Astrocyte (in vitro differentiated cells and primary cell): ENCODE results near the gene SRPK3. TPM values are rescaled to one million over a fixed set of nuclear protein-coding genes. Genes with fewer than 3 reads are reported as not detected.

Experiments
- DNase-seq: peaks from one replicate; pipeline ENCODE4 v3.0.0-alpha.2; 2010; ENCODE audit warnings: low read depth
- FAIRE-seq: peaks from 2 replicates; lab custom pipeline; 2011; peaks lifted over from hg19 to GRCh38; lab: Jason Lieb, UNC
- H2AFZ ChIP-seq: 2 replicates; pipeline ENCODE4 v1.6.0; 2012; ENCODE audit warnings: low read depth, low read length, inconsistent platforms
- H3K27ac ChIP-seq: 2 replicates; pipeline ENCODE4 v1.5.1; 2011; ENCODE audit warnings: low read depth, low read length, inconsistent platforms
- H3K27me3 ChIP-seq: 2 replicates; pipeline ENCODE4 v1.6.0; 2011; ENCODE audit warnings: low read length, inconsistent platforms; ENCODE audit not compliant: insufficient read depth
- H3K36me3 ChIP-seq: 2 replicates; pipeline ENCODE4 v1.5.1; 2011; ENCODE audit warnings: low read length, inconsistent platforms; ENCODE audit not compliant: insufficient read depth
- H3K4me1 ChIP-seq: 2 replicates; pipeline ENCODE4 v1.5.1; 2011; ENCODE audit warnings: low read length, inconsistent platforms; ENCODE audit not compliant: insufficient read depth
- H3K4me2 ChIP-seq: 2 replicates; pipeline ENCODE4 v1.6.0; 2012; ENCODE audit warnings: low read length, inconsistent platforms
- H3K4me3 ChIP-seq: 2 replicates; pipeline ENCODE4 v1.5.1; 2011; ENCODE audit warnings: low read depth, mild to moderate bottlenecking, low read length, inconsistent platforms; ENCODE audit not compliant: insufficient read depth
- H3K79me2 ChIP-seq: 2 replicates; pipeline ENCODE4 v1.6.0; 2012; ENCODE audit warnings: mild to moderate bottlenecking, low read length, inconsistent platforms; ENCODE audit not compliant: insufficient read depth
- H3K9ac ChIP-seq: 2 replicates; pipeline ENCODE4 v1.6.0; 2012; ENCODE audit warnings: mild to moderate bottlenecking, low read length, inconsistent platforms
- H3K9me3 ChIP-seq: 2 replicates; pipeline ENCODE4 v1.5.1; 2012; ENCODE audit warnings: low read depth, mild to moderate bottlenecking, low read length, inconsistent platforms; ENCODE audit not compliant: insufficient read depth
- H4K20me1 ChIP-seq: 2 replicates; pipeline ENCODE4 v1.6.0; 2012; ENCODE audit warnings: low read length, inconsistent platforms; ENCODE audit not compliant: insufficient read depth
- H3K27ac Mint-ChIP-seq: one replicate; pipeline ENCODE4 v1.8.0; 2021; ENCODE audit warnings: mild to moderate bottlenecking, mixed read lengths; ENCODE audit not compliant: unreplicated experiment
- H3K27me3 Mint-ChIP-seq: one replicate; pipeline ENCODE4 v1.8.0; 2021; ENCODE audit warnings: low read depth, mixed read lengths; ENCODE audit not compliant: unreplicated experiment
- H3K36me3 Mint-ChIP-seq: one replicate; pipeline ENCODE4 v1.8.0; 2021; ENCODE audit warnings: low read depth, mixed read lengths; ENCODE audit not compliant: unreplicated experiment
- H3K4me1 Mint-ChIP-seq: one replicate; pipeline ENCODE4 v1.8.0; 2021; ENCODE audit warnings: low read depth, mixed read lengths; ENCODE audit not compliant: unreplicated experiment
- H3K4me3 Mint-ChIP-seq: one replicate; pipeline ENCODE4 v1.8.0; 2021; ENCODE audit warnings: mild to moderate bottlenecking, moderate library complexity, mixed read lengths; ENCODE audit not compliant: unreplicated experiment
- H3K9me3 Mint-ChIP-seq: one replicate; pipeline ENCODE4 v1.8.0; 2021; ENCODE audit warnings: mild to moderate bottlenecking, mixed read lengths; ENCODE audit not compliant: unreplicated experiment
- EZH2 ChIP-seq: IDR thresholded peaks from 2 replicates; pipeline ENCODE4 v1.6.1; 2012; ENCODE audit warnings: mild to moderate bottlenecking, low read length, inconsistent platforms; ENCODE audit not compliant: insufficient read depth
- total RNA-seq: library from RNA; stranded (reverse); gene quantifications from 2 replicates; pipeline ENCODE4 v1.2.1, GENCODE V29; 2021
- TF ChIP-seq, protein P1 (sequence below): IDR thresholded peaks from 2 replicates; pipeline ENCODE4 v1.5.1; 2011; ENCODE audit warnings: low read depth, mild to moderate bottlenecking, inconsistent platforms, low read length, moderate library complexity; ENCODE audit not compliant: insufficient read depth

SRPK3 gene
- total RNA-seq, 1 donor from 2014 or later: not detected

DNA sequence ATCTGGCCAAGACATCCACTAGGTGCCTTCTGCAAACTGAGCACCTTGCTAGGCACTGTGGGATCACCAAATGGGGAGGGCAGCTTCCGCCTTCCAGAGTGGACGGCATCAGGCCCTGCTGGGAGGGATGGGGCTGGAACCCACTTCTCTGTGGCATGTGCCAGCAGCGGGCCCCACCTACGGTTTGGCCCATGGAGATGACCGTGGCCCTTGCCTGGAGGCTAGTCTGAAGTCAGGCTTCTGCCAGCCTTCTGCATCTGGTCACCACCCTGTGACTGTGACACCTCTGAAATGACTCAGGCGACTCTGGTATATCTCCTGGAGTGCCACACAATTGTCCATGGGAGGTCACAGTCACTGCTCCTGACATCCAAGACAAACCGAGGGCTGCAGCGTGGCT, 20.8 kb downstream of the SRPK3 start:
- Mint-ChIP-seq H3K36me3 (no peaks in the 10 kb centered on the region), H3K27me3 (no peaks in the 10 kb centered on the region), H3K27ac (no peak overlapping the region), H3K9me3 (no peaks in the 10 kb centered on the region), H3K4me3 (no peak overlapping the region), H3K4me1 (no peaks in the 10 kb centered on the region)
- peaks cover 11% of the 10 kb centered on the region for H3K79me2 ChIP-seq
- H3K27ac ChIP-seq: no peak overlapping the region
- H4K20me1 ChIP-seq: peaks cover 9% of the 10 kb centered on the region
- H3K4me3 ChIP-seq: no peak overlapping the region
- H2AFZ ChIP-seq: no peak overlapping the region
- H3K9ac ChIP-seq: no peak overlapping the region
- TF ChIP-seq, protein P1, sequence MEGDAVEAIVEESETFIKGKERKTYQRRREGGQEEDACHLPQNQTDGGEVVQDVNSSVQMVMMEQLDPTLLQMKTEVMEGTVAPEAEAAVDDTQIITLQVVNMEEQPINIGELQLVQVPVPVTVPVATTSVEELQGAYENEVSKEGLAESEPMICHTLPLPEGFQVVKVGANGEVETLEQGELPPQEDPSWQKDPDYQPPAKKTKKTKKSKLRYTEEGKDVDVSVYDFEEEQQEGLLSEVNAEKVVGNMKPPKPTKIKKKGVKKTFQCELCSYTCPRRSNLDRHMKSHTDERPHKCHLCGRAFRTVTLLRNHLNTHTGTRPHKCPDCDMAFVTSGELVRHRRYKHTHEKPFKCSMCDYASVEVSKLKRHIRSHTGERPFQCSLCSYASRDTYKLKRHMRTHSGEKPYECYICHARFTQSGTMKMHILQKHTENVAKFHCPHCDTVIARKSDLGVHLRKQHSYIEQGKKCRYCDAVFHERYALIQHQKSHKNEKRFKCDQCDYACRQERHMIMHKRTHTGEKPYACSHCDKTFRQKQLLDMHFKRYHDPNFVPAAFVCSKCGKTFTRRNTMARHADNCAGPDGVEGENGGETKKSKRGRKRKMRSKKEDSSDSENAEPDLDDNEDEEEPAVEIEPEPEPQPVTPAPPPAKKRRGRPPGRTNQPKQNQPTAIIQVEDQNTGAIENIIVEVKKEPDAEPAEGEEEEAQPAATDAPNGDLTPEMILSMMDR: no peak
- no peak for TF ChIP-seq EZH2
- no peak overlapping the region for H3K4me2 ChIP-seq
- no peaks in the 10 kb centered on the region for H3K9me3 ChIP-seq
- no peak for FAIRE-seq
- H3K36me3 ChIP-seq: peaks cover 2% of the 10 kb centered on the region
- no peaks in the 10 kb centered on the region for H3K27me3 ChIP-seq
- no peaks in the 10 kb centered on the region for H3K4me1 ChIP-seq
- no peak for DNase-seq

DNA sequence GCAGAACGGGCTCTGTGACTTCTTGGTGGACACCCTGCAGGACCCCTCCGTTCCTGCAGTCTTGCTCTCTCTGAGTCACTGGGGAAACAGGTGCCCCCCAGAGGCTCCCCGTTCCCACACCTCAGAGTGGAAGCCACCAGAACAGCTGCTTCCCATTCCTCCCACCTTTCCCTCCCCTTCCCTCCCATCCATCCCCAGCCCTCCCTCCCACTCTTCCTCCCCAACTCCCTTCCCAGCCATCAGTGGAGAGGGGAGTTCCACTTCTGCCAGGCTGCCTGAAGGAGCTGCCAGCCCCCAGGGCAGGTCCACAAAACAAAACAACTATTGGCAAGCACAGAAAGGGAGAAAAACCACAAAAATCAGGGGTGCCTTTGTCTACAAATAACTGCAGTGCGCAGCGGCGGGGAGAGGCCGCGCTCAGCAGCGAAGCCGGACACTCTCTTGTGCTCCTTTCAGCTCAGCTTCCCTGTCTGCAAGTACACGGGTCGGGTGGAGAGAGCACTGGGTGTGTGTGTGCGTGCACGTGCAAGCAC, 21.7 kb downstream of the SRPK3 start:
- FAIRE-seq (no peak), DNase-seq (no peak)
- TF ChIP-seq EZH2: no peak
- Histone ChIP-seq H3K27ac (no peak overlapping the region), H3K9me3 (no peaks in the 10 kb centered on the region), H3K79me2 (peaks cover 2% of the 10 kb centered on the region), H3K27me3 (no peaks in the 10 kb centered on the region), H3K4me3 (no peak overlapping the region), H4K20me1 (peaks cover under 1% of the 10 kb centered on the region), H3K36me3 (peaks cover 2% of the 10 kb centered on the region), H2AFZ (no peak overlapping the region), H3K4me1 (no peaks in the 10 kb centered on the region), H3K9ac (no peak overlapping the region), H3K4me2 (no peak overlapping the region)
- H3K9me3 Mint-ChIP-seq: no peaks in the 10 kb centered on the region
- H3K27me3 Mint-ChIP-seq: no peaks in the 10 kb centered on the region
- no peak overlapping the region for H3K27ac Mint-ChIP-seq
- no peaks in the 10 kb centered on the region for H3K4me1 Mint-ChIP-seq
- no peak overlapping the region for H3K4me3 Mint-ChIP-seq
- H3K36me3 Mint-ChIP-seq: no peaks in the 10 kb centered on the region

DNA sequence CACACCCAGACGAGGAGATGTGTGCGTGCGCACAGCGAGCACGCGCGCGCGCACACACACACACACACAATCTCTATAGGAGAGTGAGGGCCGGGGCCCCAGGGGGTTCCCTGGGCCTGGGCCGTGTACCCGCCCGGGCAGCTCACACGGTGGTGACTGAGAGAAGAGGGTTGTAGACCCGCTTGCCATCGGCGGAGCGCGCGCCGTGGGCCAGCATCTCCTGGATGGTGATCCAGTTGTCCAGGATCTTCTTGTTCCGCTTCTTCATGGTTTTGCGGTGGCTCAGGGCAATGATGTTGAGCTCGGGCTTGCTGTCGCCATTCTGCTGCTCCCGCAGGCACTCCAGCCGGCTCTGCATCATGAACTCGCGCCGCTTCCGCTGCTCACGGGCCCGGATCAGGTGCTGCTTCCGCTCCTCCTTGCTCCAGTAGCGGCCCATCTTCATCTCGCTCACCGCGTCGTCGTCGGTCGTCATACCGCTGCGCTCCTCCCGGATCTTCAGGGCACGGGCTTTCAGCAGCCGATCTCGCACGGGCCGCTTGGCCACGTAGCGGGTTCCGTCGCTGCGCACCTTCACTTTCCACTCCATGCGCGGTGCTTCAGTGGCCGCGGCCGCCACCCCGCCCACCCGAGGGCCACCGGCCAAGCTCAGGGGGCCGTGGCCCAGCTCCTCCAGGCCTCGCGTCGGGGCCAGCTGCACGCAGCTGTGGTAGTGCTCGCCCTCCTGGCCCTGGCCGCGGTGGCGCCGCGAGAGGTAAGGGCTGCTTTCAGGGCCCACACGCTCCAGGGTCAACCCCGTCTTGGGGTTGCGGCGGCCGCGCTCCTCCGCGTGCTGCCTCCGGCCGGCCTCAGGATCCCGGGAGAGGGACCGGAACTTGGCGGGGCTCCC, 22.6 kb downstream of the SRPK3 start:
- H3K27me3 ChIP-seq: no peaks in the 10 kb centered on the region
- Mint-ChIP-seq H3K4me3 (no peak overlapping the region), H3K27me3 (peaks cover 2% of the 10 kb centered on the region), H3K4me1 (no peaks in the 10 kb centered on the region), H3K9me3 (no peaks in the 10 kb centered on the region), H3K36me3 (peaks cover 3% of the 10 kb centered on the region), H3K27ac (no peak overlapping the region)
- H4K20me1 ChIP-seq: no peaks in the 10 kb centered on the region
- no peak overlapping the region for H3K27ac ChIP-seq
- TF ChIP-seq, protein P1: no peak
- no peak for TF ChIP-seq EZH2
- no peaks in the 10 kb centered on the region for H3K4me1 ChIP-seq
- no peaks in the 10 kb centered on the region for H3K9me3 ChIP-seq
- no peak for DNase-seq
- no peak overlapping the region for H3K4me3 ChIP-seq
- FAIRE-seq: no peak
- H3K9ac ChIP-seq: no peak overlapping the region
- no peak overlapping the region for H3K4me2 ChIP-seq
- peaks cover 2% of the 10 kb centered on the region for H3K36me3 ChIP-seq
- no peaks in the 10 kb centered on the region for H3K79me2 ChIP-seq
- no peak overlapping the region for H2AFZ ChIP-seq
